Neuronal stem cell (in vitro differentiated cells): Measurements from ENCODE around the gene DLG2.

Source experiments
- DNase-seq: peaks from one replicate; pipeline ENCODE4 v3.0.0-alpha.2; 2013; ENCODE audit warnings: low spot score
- H2AFZ ChIP-seq: one replicate; pipeline ENCODE4 v1.6.1; 2013; ENCODE audit warnings: mild to moderate bottlenecking, low read length, inconsistent platforms
- H2AK5ac ChIP-seq: 2 replicates; pipeline ENCODE4 v1.6.1; 2013; ENCODE audit warnings: low read depth, mild to moderate bottlenecking, inconsistent platforms, low read length, moderate library complexity, mixed read lengths
- H2BK120ac ChIP-seq: 2 replicates; pipeline ENCODE4 v1.6.1; 2013; ENCODE audit warnings: low read depth, mild to moderate bottlenecking, inconsistent platforms, low read length, moderate library complexity, mixed read lengths
- H2BK12ac ChIP-seq: one replicate; pipeline ENCODE4 v1.6.1; 2013; ENCODE audit warnings: low read length, inconsistent platforms
- H2BK15ac ChIP-seq: 2 replicates; pipeline ENCODE4 v1.6.1; 2013; ENCODE audit warnings: mild to moderate bottlenecking, low read length, inconsistent platforms, mixed read lengths
- H2BK5ac ChIP-seq: one replicate; pipeline ENCODE4 v1.6.1; 2013; ENCODE audit warnings: inconsistent platforms, mild to moderate bottlenecking, low read length, moderate library complexity
- H3K14ac ChIP-seq: one replicate; pipeline ENCODE4 v1.6.1; 2013; ENCODE audit warnings: low read length, inconsistent platforms
- H3K18ac ChIP-seq: 2 replicates; pipeline ENCODE4 v1.6.1; 2013; ENCODE audit warnings: low read length, inconsistent platforms
- H3K23ac ChIP-seq: 2 replicates; pipeline ENCODE4 v1.6.1; 2013; ENCODE audit warnings: low read depth, mild to moderate bottlenecking, mixed read lengths, low read length, inconsistent platforms; ENCODE audit not compliant: poor library complexity
- H3K27ac ChIP-seq: replicated peaks from 3 replicates; pipeline ENCODE4 v1.5.1; 2013; ENCODE audit warnings: low read length, inconsistent platforms
- H3K27me3 ChIP-seq, 3 experiments: 2 replicates each; pipeline ENCODE4 v1.6.1; 2013; ENCODE audit warnings: low read length in 3 of 3, mild to moderate bottlenecking in 2 of 3, inconsistent platforms in 1 of 3, low read depth in 1 of 3, mixed read lengths in 1 of 3, moderate library complexity in 1 of 3; ENCODE audit not compliant: control insufficient read depth in 3 of 3, insufficient read depth in 3 of 3
- H3K36me3 ChIP-seq, 2 donors: replicated peaks in 1 of 2; 2 replicates each; pipeline ENCODE4 v1.6.1; 2013; ENCODE audit warnings: low read length in 2 of 2; ENCODE audit not compliant: control insufficient read depth in 2 of 2, insufficient read depth in 2 of 2
- H3K4ac ChIP-seq: 2 replicates; pipeline ENCODE4 v1.6.1; 2013; ENCODE audit warnings: inconsistent platforms, mild to moderate bottlenecking, low read length, moderate library complexity
- H3K4me1 ChIP-seq, 2 donors: 1 replicate in 1 of 2; 2 replicates in 1 of 2; pipeline ENCODE4 v1.6.1; 2013; ENCODE audit warnings: low read length in 2 of 2, low read depth in 1 of 2; ENCODE audit not compliant: control insufficient read depth in 2 of 2, insufficient read depth in 1 of 2
- H3K4me2 ChIP-seq: one replicate; pipeline ENCODE4 v1.6.1; 2013; ENCODE audit warnings: mild to moderate bottlenecking, low read length, inconsistent platforms; ENCODE audit not compliant: insufficient read depth, poor library complexity, severe bottlenecking
- H3K4me3 ChIP-seq, 2 donors: 2 replicates each; pipeline ENCODE4 v1.5.1; 2013; ENCODE audit warnings: low read length in 2 of 2, mild to moderate bottlenecking in 2 of 2, inconsistent platforms in 1 of 2, moderate library complexity in 1 of 2
- H3K79me1 ChIP-seq: one replicate; pipeline ENCODE4 v1.6.1; 2013; ENCODE audit warnings: low read depth, mild to moderate bottlenecking, inconsistent platforms, low read length, moderate library complexity
- H3K9ac ChIP-seq: one replicate; pipeline ENCODE4 v1.6.1; 2013; ENCODE audit warnings: mild to moderate bottlenecking, low read depth, low read length, inconsistent platforms; ENCODE audit not compliant: poor library complexity
- H3K9me3 ChIP-seq, 2 donors: replicated peaks in 1 of 2; 2 replicates each; pipeline versions ENCODE3 to v1.6.1; 2013; ENCODE audit warnings: low read length in 2 of 2, mild to moderate bottlenecking in 2 of 2, inconsistent platforms in 1 of 2, low read depth in 1 of 2, mixed read lengths in 1 of 2, moderate library complexity in 1 of 2; ENCODE audit not compliant: control insufficient read depth in 2 of 2, insufficient read depth in 1 of 2
- H4K8ac ChIP-seq: one replicate; pipeline ENCODE4 v1.6.1; 2013; ENCODE audit warnings: low read depth, mild to moderate bottlenecking, inconsistent platforms, low read length, moderate library complexity
- H4K91ac ChIP-seq: one replicate; pipeline ENCODE4 v1.6.1; 2013; ENCODE audit warnings: low read length, low read depth, mild to moderate bottlenecking, inconsistent platforms; ENCODE audit not compliant: poor library complexity
- WGBS, 2 donors: extraction: QIAGEN DNeasy Blood & Tissue Kit; methylation state at CpG; one replicate each; pipeline ENCODE4 v1.1.7; 2013; ENCODE audit warnings: missing lambda C conversion rate in 2 of 2, mixed read lengths in 1 of 2; ENCODE audit not compliant: insufficient read length in 2 of 2, insufficient replicate concordance in 1 of 2; ENCODE audit errors: extremely low coverage in 2 of 2; 5-methylcytosine and 5-hydroxymethylcytosine counted together

The DLG2 gene

GRCh38 chr11:83522911-83523310 is 2104.2 kb downstream of the DLG2 start:
- Histone ChIP-seq H2BK5ac (no peak overlapping the region), H3K9ac (no peak overlapping the region), H4K91ac (no peak overlapping the region), H3K14ac (no peak overlapping the region), H2AK5ac (no peak overlapping the region), H2AFZ (no peak overlapping the region), H3K36me3 (no peaks in the 10 kb centered on the region), H3K18ac (no peak overlapping the region), H3K27ac (no peak overlapping the region), H4K8ac (no peak overlapping the region), H3K23ac (no peak overlapping the region), H2BK12ac (no peak overlapping the region), H3K4ac (no peak overlapping the region), H3K4me2 (no peak overlapping the region), H3K79me1 (no peaks in the 10 kb centered on the region), H2BK120ac (no peak overlapping the region), H3K4me1 (peaks cover 0 to 8% of the 10 kb centered on the region in 2 donors), H3K9me3 (peaks cover 0 to 5% of the 10 kb centered on the region in 2 donors), H3K4me3 (no peak overlapping the region), H2BK15ac (no peak overlapping the region), H3K27me3 (no peaks in the 10 kb centered on the region)
- no CpG with 5 or more reads among the region's 2 CpGs for WGBS, 2 donors
- no peak for DNase-seq

- H4K91ac ChIP-seq, result no peak overlapping the region
- H3K23ac ChIP-seq, result no peak overlapping the region
- H2AK5ac ChIP-seq, result no peak overlapping the region
- DNase-seq, result no peak
- no CpG with 5 or more reads among the region's 8 CpGs for WGBS, 2 donors
- H4K8ac ChIP-seq, result no peak overlapping the region
- H3K27me3 ChIP-seq, result no peaks in the 10 kb centered on the region
- H3K18ac ChIP-seq, result no peak overlapping the region
- H3K79me1 ChIP-seq, result no peaks in the 10 kb centered on the region
- H3K36me3 ChIP-seq, result no peaks in the 10 kb centered on the region
- H3K14ac ChIP-seq, result no peak overlapping the region
- H3K9me3 ChIP-seq, result peaks cover 0 to 5% of the 10 kb centered on the region in 2 donors
- no peak overlapping the region for H3K4ac ChIP-seq
- H3K27ac ChIP-seq, result no peak overlapping the region
- no peak overlapping the region for H2BK15ac ChIP-seq
- H2AFZ ChIP-seq, result no peak overlapping the region
- H3K4me1 ChIP-seq, result peaks cover 0 to 8% of the 10 kb centered on the region in 2 donors
- H2BK12ac ChIP-seq, result no peak overlapping the region
- H2BK5ac ChIP-seq, result no peak overlapping the region
- no peak overlapping the region for H3K4me3 ChIP-seq
- no peak overlapping the region for H3K9ac ChIP-seq
- H3K4me2 ChIP-seq, result no peak overlapping the region
- no peak overlapping the region for H2BK120ac ChIP-seq
Measured at GRCh38 chr11:83521647-83522596, 2105.2 kb downstream of the DLG2 start.

GRCh38 chr11:83520849-83521248 is 2106.3 kb downstream of the DLG2 start:
- no peak overlapping the region for H2BK120ac ChIP-seq
- no peaks in the 10 kb centered on the region for H3K27me3 ChIP-seq
- no peak overlapping the region for H4K8ac ChIP-seq
- no peak overlapping the region for H2AFZ ChIP-seq
- no peak overlapping the region for H3K23ac ChIP-seq
- no peak overlapping the region for H2AK5ac ChIP-seq
- H3K79me1 ChIP-seq, result no peaks in the 10 kb centered on the region
- H3K4me3 ChIP-seq, result no peak overlapping the region
- no peak for DNase-seq
- H3K36me3 ChIP-seq, result no peaks in the 10 kb centered on the region
- H2BK12ac ChIP-seq, result no peak overlapping the region
- H3K4ac ChIP-seq, result no peak overlapping the region
- peaks cover 0 to 8% of the 10 kb centered on the region in 2 donors for H3K4me1 ChIP-seq
- H2BK15ac ChIP-seq, result no peak overlapping the region
- H3K9me3 ChIP-seq, result peaks cover 0 to 5% of the 10 kb centered on the region in 2 donors
- no CpG with 5 or more reads among the region's 3 CpGs for WGBS, 2 donors
- H3K27ac ChIP-seq, result no peak overlapping the region
- H3K18ac ChIP-seq, result no peak overlapping the region
- H3K14ac ChIP-seq, result no peak overlapping the region
- no peak overlapping the region for H2BK5ac ChIP-seq
- no peak overlapping the region for H4K91ac ChIP-seq
- H3K9ac ChIP-seq, result no peak overlapping the region
- H3K4me2 ChIP-seq, result no peak overlapping the region

GRCh38 chr11:83511646-83512045 is 2115.5 kb downstream of the DLG2 start:
- no peaks in the 10 kb centered on the region for H3K79me1 ChIP-seq
- H3K27me3 ChIP-seq, result no peaks in the 10 kb centered on the region
- H3K36me3 ChIP-seq, result no peaks in the 10 kb centered on the region
- H2AK5ac ChIP-seq, result no peak overlapping the region
- WGBS, 2 donors, result no CpG with 5 or more reads among the region's 2 CpGs
- peaks cover 0 to 6% of the 10 kb centered on the region in 2 donors for H3K4me1 ChIP-seq
- H2AFZ ChIP-seq, result no peak overlapping the region
- H4K8ac ChIP-seq, result no peak overlapping the region
- H3K4ac ChIP-seq, result no peak overlapping the region
- no peak overlapping the region for H3K27ac ChIP-seq
- no peak overlapping the region for H2BK120ac ChIP-seq
- no peak overlapping the region for H3K14ac ChIP-seq
- no peak overlapping the region for H3K9ac ChIP-seq
- H3K9me3 ChIP-seq, result no peaks in the 10 kb centered on the region
- H3K18ac ChIP-seq, result no peak overlapping the region
- H2BK15ac ChIP-seq, result no peak overlapping the region
- H3K23ac ChIP-seq, result no peak overlapping the region
- H4K91ac ChIP-seq, result no peak overlapping the region
- H3K4me2 ChIP-seq, result no peak overlapping the region
- H3K4me3 ChIP-seq, result no peak overlapping the region
- H2BK12ac ChIP-seq, result no peak overlapping the region
- no peak overlapping the region for H2BK5ac ChIP-seq
- DNase-seq, result no peak
